ENCODE data around the gene SYTL5.

Gene SYTL5

GRCh38 chrX:38089173-38089982 lies 83.0 kb downstream of the SYTL5 start:
- DNase-seq (ENCODE audit: low read depth): no peak

GRCh38 chrX:38095971-38096529 lies 89.7 kb downstream of the SYTL5 start:
- no peak for DNase-seq (ENCODE audit: low read depth)

DNA sequence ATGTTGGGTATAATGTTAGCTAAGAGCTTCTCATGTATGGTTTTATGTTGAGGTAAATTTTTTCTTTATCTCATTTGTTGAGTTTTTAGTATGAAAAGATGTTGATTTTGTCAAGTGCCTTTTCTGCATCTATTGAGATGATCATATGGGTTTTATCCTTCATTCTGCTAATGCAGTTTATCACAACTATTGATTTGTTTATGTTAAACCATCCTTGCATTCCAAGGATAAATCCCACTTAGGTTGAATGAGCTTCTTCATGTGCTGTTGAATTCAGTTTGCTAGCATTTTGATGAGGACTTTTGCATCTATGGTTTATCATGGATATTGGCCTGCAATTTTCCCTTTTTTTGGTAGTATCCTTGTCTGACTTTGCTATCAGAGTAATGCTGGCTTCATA lies 93.3 kb downstream of the SYTL5 start:
- DNase-seq (ENCODE audit: low read depth): no peak

GRCh38 chrX:38102240-38102639 lies 95.9 kb downstream of the SYTL5 start:
- DNase-seq (ENCODE audit: low read depth): no peak

GRCh38 chrX:38102875-38103274 lies 96.5 kb downstream of the SYTL5 start:
- DNase-seq (ENCODE audit: low read depth): no peak

GRCh38 chrX:38103857-38104812 lies 97.8 kb downstream of the SYTL5 start:
- DNase-seq (ENCODE audit: low read depth): no peak

DNA sequence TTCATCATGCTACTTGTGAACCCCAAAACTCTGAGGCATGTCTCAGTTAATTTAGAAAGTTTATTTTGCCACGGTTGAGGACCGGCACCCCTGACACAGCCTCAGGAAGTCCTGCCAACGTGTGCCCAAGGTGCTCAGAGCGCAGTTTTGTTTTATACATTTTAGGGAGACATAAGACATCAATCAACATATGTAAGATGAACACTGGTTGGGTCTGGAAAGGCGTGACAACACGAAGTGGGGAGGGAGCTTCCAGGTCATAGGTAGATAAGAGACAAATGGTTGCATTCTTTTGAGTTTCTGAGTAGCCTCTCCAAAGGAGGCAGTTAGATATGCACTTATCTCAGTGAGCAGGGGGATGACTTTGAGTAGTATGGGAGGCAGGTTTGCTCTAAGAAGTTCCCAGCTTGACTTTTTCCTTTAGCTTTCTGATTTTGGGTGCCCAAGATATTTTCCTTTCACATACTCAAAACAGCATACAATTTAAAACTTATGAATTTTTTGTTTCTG lies 98.9 kb downstream of the SYTL5 start:
- DNase-seq (ENCODE audit: low read depth): no peak

DNA sequence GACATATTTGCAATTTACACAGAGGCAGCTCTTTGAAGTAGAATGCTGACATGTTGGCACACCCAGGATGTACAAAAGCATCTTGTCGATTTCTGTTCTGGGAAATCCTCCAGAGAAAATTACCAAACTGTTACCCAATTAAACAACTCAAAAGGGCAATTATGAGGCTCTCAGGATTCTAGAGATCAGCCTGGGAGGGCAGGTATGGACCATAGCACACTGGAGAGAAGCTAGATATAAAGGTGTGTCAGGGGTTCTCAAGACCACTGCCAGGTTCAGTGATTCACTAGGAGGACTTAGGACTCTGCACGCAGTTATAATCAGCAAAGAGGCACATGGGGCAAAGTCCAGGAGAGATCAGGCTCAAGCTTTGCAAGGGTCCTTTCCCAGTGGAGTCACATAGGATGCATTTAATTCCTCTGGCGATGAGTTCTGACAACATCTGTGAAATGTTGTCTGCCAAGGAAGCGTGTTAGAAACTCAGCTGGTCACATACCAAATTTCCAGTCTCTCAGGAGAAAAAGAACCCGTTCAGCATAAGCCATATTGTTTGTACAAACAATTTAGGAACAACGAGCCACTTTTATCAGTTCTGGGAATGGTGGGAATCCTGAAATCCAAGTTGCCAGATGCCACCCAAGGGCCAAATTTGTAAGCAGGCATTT lies 100.8 kb downstream of the SYTL5 start:
- no peak for DNase-seq (ENCODE audit: low read depth)

GRCh38 chrX:38108364-38108763 lies 102.0 kb downstream of the SYTL5 start:
- no peak for DNase-seq (ENCODE audit: low read depth)

DNA sequence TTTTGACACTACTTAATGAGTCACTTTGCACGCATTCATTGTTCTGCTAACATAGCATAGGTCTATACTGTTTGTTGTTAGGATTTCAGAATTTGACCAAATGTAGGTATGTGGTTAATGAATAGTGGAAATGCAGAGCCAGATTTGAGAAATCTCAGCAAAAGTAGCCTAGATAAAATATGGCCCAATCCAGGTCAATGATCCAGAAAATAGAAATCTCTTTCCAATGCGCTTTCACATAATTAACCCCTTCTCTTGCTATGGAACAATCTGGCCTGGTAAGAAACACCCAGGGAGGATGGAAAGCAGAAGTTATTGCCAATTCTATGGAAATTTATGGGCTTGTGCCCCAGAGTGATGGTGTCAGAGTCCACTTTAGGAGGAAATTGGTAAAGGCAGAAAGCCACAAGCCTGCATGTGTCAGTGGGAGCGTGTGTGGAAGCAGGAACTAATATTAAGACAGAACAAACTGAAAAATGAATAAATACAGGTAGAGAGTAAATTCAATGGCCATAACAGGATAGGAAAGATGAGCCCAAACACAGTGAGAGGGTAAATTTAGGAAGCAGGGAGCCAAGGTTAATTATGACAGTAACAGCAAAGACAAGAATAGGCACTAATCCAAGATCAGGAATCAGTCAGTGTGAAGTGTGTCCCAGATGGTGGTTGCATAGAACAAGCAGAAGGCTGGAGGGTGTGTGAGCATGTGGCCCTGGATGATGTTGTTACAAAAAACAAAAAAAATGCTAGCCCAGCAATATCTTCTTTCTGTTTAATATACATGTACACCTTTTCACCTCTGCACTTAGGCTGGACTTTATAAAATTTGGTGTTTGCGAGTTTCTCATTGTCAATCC lies 102.9 kb downstream of the SYTL5 start:
- DNase-seq (ENCODE audit: low read depth): no peak

DNA sequence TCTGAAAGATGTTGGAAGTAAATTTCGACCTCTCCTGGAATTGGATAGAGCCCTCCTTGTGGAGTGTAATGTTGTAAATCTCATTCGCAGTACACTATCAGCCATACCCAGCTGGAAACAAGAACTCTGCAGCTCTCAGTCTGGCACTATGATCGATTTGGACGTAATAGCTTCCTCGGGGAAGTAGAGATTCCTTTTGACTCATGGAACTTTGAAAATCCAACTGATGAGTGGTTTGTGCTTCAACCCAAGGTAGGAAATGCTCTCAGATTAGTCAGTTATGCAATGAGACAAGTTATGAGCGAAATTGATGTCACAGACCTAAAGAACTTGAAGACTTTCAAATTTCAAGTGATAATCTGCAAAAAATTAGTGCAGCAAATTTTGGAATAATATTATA lies 103.9 kb downstream of the SYTL5 start:
- DNase-seq (ENCODE audit: low read depth): no peak

DNA sequence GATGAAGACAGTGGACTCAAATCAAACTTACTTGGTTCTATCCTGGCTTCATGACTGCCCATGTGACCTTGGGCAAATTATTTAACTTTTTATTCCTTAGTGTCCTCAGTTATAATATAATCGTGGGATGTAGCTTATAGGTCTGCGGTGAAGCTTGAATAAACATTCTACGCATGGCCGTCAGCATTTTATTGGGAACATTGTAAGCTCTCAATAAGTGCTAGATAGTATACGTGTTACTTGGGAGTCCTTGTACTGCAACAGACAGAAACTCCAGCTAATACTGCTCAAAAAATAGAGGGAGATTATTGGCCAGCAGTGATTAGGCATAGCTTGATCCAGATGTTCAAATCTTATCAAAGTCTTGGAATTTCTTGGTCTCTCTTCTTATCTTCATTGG lies 104.8 kb downstream of the SYTL5 start:
- DNase-seq (ENCODE audit: low read depth): no peak

- no peak for DNase-seq (ENCODE audit: low read depth)
These were observed 106.2 kb downstream of the SYTL5 start for GRCh38 chrX:38112566-38112965.

DNA sequence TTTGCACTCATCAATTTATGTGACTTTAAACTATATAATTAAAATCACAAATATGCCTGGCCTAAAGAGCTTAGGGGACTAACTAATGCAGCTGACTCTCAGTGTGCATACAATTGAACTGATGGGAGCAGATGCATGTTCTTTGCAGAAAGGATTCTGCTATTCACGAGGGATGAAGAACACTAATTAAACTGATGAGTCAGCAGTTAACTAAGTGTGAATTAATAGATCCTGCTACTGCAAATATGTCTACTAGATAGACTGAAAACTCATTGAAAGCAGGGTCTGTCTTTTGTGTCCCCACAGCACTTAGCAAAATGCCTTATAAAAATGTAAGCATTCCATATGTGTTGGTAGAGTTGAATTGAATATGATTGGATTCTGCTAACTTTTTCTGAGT lies 110.4 kb downstream of the SYTL5 start:
- DNase-seq (ENCODE audit: low read depth): no peak

- no peak for DNase-seq (ENCODE audit: low read depth)
These were observed 111.1 kb downstream of the SYTL5 start for GRCh38 chrX:38117485-38117884.

DNA sequence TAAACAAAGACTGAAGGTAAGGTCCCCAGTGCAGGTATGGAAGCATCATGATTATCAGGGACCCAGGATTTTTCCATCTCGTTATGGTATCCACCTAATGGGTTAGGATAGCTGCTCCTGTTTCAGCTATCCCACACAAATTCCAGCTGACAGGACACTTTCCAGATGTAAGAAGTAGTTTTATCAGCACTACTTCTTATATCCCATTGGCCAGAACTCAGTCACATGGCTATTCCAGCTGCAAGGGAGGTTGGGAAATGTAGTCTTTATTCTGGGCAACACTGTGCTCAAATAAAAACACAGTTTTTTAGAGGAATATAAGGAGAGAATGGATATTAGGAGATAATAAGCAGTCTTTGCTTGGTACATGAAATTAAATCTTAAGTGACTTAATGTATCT lies 117.6 kb downstream of the SYTL5 start:
- no peak for DNase-seq (ENCODE audit: low read depth)

- no peak for DNase-seq (ENCODE audit: low read depth)
These were observed 119.8 kb downstream of the SYTL5 start for GRCh38 chrX:38126179-38126578.

- no peak for DNase-seq (ENCODE audit: low read depth)
These were observed 121.6 kb downstream of the SYTL5 start for GRCh38 chrX:38127961-38128360.

DNA sequence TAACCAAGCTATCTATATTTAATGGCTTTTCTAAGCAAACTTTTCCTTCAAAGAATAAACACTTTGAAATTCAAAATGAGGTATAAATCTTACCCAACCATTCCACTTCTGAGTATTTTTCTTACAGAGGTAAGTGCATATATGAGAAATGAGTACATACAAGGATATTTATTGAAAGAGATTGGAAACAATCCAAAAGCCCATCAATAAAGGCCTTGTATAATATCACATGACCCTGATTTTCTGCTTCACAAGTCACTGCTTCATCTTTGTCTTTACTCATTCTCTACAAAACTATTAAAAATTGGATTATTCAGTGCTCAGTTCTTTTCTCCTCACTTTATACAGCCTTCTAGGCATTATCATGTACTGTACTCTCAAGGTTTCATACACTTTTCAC lies 123.0 kb downstream of the SYTL5 start:
- DNase-seq (ENCODE audit: low read depth): no peak

DNA sequence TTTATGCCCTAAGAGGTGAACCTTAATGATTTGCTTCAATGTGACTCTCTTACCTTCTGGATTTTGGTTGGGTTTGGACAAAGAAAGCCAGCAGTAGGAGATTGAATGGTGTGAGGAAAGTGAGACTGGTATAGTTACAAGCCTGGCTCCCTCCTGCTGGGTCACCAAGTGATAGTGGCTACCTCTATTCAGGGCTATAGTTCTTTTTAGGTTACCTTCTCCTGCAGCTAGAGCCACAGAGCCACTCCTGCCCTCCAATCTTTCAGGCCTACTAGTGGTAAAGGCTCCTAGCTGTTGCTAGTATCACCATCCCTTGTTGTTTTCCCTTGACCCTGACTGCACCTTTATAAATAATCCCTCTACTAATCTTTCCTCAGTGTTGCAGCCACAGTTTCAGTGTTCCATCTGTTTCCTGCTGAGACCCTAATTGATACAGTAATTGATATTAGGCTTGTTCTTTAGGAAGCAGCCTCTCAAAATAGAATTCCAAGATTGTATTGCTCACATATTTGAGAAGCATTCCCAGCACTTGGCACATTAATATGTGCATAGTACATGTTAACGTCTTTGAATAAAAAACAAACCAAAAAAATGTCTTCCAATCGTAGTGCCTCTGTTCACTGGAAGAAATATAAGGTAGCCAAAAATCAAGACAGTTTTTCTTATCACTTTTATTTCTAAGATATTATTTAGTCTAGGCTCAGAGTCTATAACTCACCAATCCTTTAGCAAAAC lies 132.0 kb downstream of the SYTL5 start:
- no peak for DNase-seq (ENCODE audit: low read depth)

Data from stimulated activated CD8-positive, alpha-beta memory T cell treated with anti-CD3 and anti-CD28 coated beads, Interleukin-7, amount 100 ng/mL, for 24 hours (primary cell).